Activated CD4-positive, CD25-positive, alpha-beta regulatory T cell (primary cell): Measurements from ENCODE around the gene TCF4.

Source experiments
- DNase-seq, 4 experiments: peaks; one replicate each; lab custom pipeline; 2025; lab: John Stamatoyannopoulos, UW

TCF4 gene

GRCh38 chr18:55503167-55503820 lies 84.7 kb downstream of the TCF4 start:
- no peak for DNase-seq

- DNase-seq, result no peak
Observed at GRCh38 chr18:55501982-55502710, 85.8 kb downstream of the TCF4 start.

GRCh38 chr18:55501579-55501978 lies 86.4 kb downstream of the TCF4 start:
- DNase-seq, result no peak

GRCh38 chr18:55500316-55501086 lies 87.5 kb downstream of the TCF4 start:
- no peak for DNase-seq

GRCh38 chr18:55499526-55499925 lies 88.5 kb downstream of the TCF4 start:
- DNase-seq, result no peak

- DNase-seq, result no peak
Observed at GRCh38 chr18:55497825-55498403, 90.1 kb downstream of the TCF4 start.

GRCh38 chr18:55494899-55495298 lies 93.1 kb downstream of the TCF4 start:
- no peak for DNase-seq

- DNase-seq, result no peak
Observed at GRCh38 chr18:55494441-55494840, 93.6 kb downstream of the TCF4 start.

- no peak for DNase-seq
Observed at GRCh38 chr18:55491616-55492015, 96.4 kb downstream of the TCF4 start.

GRCh38 chr18:55489034-55489986 lies 98.7 kb downstream of the TCF4 start:
- no peak for DNase-seq

GRCh38 chr18:55488473-55488872 lies 99.5 kb downstream of the TCF4 start:
- no peak for DNase-seq

GRCh38 chr18:55487997-55488396 lies 100.0 kb downstream of the TCF4 start:
- no peak for DNase-seq

GRCh38 chr18:55486936-55487335 lies 101.1 kb downstream of the TCF4 start:
- no peak for DNase-seq

GRCh38 chr18:55485666-55486065 lies 102.3 kb downstream of the TCF4 start:
- DNase-seq, result no peak

- no peak for DNase-seq
Observed at GRCh38 chr18:55484773-55485172, 103.2 kb downstream of the TCF4 start.

GRCh38 chr18:55483266-55483871 lies 104.6 kb downstream of the TCF4 start:
- no peak for DNase-seq

GRCh38 chr18:55479656-55480420 lies 108.2 kb downstream of the TCF4 start:
- no peak for DNase-seq

- no peak for DNase-seq
Observed at GRCh38 chr18:55477860-55478581, 110.0 kb downstream of the TCF4 start.

GRCh38 chr18:55477499-55477859 lies 110.5 kb downstream of the TCF4 start:
- DNase-seq, result no peak

- DNase-seq, result no peak
Observed at GRCh38 chr18:55475916-55476315, 112.1 kb downstream of the TCF4 start.
